ENCODE data around the gene RAB14.

RAB14 gene

GRCh38 chr9:121201738-121202533 lies at the start of gene RAB14:
RAB14 (minus strand) TSS chr9:121201869; CDS start chr9:121193412, 8,457 bp downstream.
- in situ Hi-C loops (cut with MboI; ENCODE audit: low sequenced_read_pairs) = no loop called here

- in situ Hi-C loops (cut with MboI; ENCODE audit: low sequenced_read_pairs) = no loop called here
These were observed 47.9 kb upstream of the RAB14 start for GRCh38 chr9:121249563-121249962.

- in situ Hi-C loops (cut with MboI; ENCODE audit: low sequenced_read_pairs) = no loop called here
These were observed 45.3 kb upstream of the RAB14 start for GRCh38 chr9:121246821-121247561.

- in situ Hi-C loops (cut with MboI; ENCODE audit: low sequenced_read_pairs) = no loop called here
These were observed 41.3 kb upstream of the RAB14 start for GRCh38 chr9:121242959-121243346.

- in situ Hi-C loops (cut with MboI; ENCODE audit: low sequenced_read_pairs) = no loop called here
These were observed 40.7 kb upstream of the RAB14 start for GRCh38 chr9:121242219-121242958.

GRCh38 chr9:121240472-121241135 lies 38.9 kb upstream of the RAB14 start:
- in situ Hi-C loops (cut with MboI; ENCODE audit: low sequenced_read_pairs) = no loop called here

GRCh38 chr9:121239851-121240250 lies 38.2 kb upstream of the RAB14 start:
- in situ Hi-C loops (cut with MboI; ENCODE audit: low sequenced_read_pairs) = no loop called here

- in situ Hi-C loops (cut with MboI; ENCODE audit: low sequenced_read_pairs) = no loop called here
These were observed 37.4 kb upstream of the RAB14 start for GRCh38 chr9:121239071-121239470.

- in situ Hi-C loops (cut with MboI; ENCODE audit: low sequenced_read_pairs) = no loop called here
These were observed 36.2 kb upstream of the RAB14 start for GRCh38 chr9:121237916-121238315.

- in situ Hi-C loops (cut with MboI; ENCODE audit: low sequenced_read_pairs) = no loop called here
These were observed 33.8 kb upstream of the RAB14 start for GRCh38 chr9:121235512-121235911.

GRCh38 chr9:121234832-121235161 lies 33.1 kb upstream of the RAB14 start:
- in situ Hi-C loops (cut with MboI; ENCODE audit: low sequenced_read_pairs) = no loop called here

GRCh38 chr9:121233906-121234831 lies 32.5 kb upstream of the RAB14 start:
- in situ Hi-C loops (cut with MboI; ENCODE audit: low sequenced_read_pairs) = no loop called here

GRCh38 chr9:121232251-121232650 lies 30.6 kb upstream of the RAB14 start:
- in situ Hi-C loops (cut with MboI; ENCODE audit: low sequenced_read_pairs) = no loop called here

- in situ Hi-C loops (cut with MboI; ENCODE audit: low sequenced_read_pairs) = no loop called here
These were observed 28.6 kb upstream of the RAB14 start for GRCh38 chr9:121230256-121230655.

- in situ Hi-C loops (cut with MboI; ENCODE audit: low sequenced_read_pairs) = no loop called here
These were observed 26.2 kb upstream of the RAB14 start for GRCh38 chr9:121227862-121228261.

GRCh38 chr9:121226175-121226574 lies 24.5 kb upstream of the RAB14 start:
- in situ Hi-C loops (cut with MboI; ENCODE audit: low sequenced_read_pairs) = no loop called here

- in situ Hi-C loops (cut with MboI; ENCODE audit: low sequenced_read_pairs) = no loop called here
These were observed 23.6 kb upstream of the RAB14 start for GRCh38 chr9:121225240-121225639.

- in situ Hi-C loops (cut with MboI; ENCODE audit: low sequenced_read_pairs) = no loop called here
These were observed 21.0 kb upstream of the RAB14 start for GRCh38 chr9:121222524-121223171.

GRCh38 chr9:121221664-121222055 lies 20.0 kb upstream of the RAB14 start:
- in situ Hi-C loops (cut with MboI; ENCODE audit: low sequenced_read_pairs) = no loop called here

Measured in HL-60/S4 (cell line).